Activated naive CD4-positive, alpha-beta T cell treated with anti-CD3 and anti-CD28 coated beads, Interleukin-2, amount 50 U/mL, for 24 hours (primary cell): ENCODE measurements around the gene IL36A.

Experiments used
- H3K27ac Mint-ChIP-seq: one replicate; pipeline ENCODE4 v1.8.0; 2021; ENCODE audit warnings: mild to moderate bottlenecking, mixed read lengths
- H3K27me3 Mint-ChIP-seq: one replicate; pipeline ENCODE4 v1.8.0; 2021; ENCODE audit warnings: mixed read lengths
- H3K36me3 Mint-ChIP-seq: one replicate; pipeline ENCODE4 v1.8.0; 2021; ENCODE audit warnings: mixed read lengths
- H3K4me1 Mint-ChIP-seq: one replicate; pipeline ENCODE4 v1.8.0; 2021; ENCODE audit warnings: mixed read lengths
- H3K4me3 Mint-ChIP-seq: one replicate; pipeline ENCODE4 v1.8.0; 2021; ENCODE audit warnings: mild to moderate bottlenecking, mixed read lengths
- H3K9me3 Mint-ChIP-seq: one replicate; pipeline ENCODE4 v1.8.0; 2021; ENCODE audit warnings: mixed read lengths

The IL36A gene

GRCh38 chr2:113054066-113054465 lies 48.8 kb downstream of the IL36A start:
- Mint-ChIP-seq H3K27ac (peak overlapping the region; percentile 61), H3K4me3 (no peak overlapping the region), H3K4me1 (peaks cover 23% of the 10 kb centered on the region), H3K36me3 (peaks cover 14% of the 10 kb centered on the region), H3K27me3 (no peaks in the 10 kb centered on the region), H3K9me3 (peaks cover 16% of the 10 kb centered on the region)

DNA sequence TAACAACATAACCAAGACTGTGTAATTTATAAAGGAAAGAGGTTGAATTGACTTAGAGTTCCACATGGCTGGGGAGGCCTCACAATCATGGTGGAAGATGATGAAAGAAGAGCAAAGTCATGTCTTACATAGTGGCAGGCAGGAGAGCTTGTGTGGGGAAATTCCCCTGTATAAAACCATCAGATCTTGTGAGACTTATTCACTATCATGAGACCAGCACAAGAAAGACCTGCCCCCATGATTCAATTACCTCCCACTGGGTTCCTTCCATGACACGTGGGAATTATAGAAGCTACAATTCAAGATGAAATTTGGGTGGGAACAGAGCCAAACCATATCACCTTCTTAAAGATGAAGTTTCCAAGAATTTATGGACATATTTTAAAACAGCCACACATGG lies 51.3 kb downstream of the IL36A start:
- Mint-ChIP-seq H3K9me3 (peaks cover 16% of the 10 kb centered on the region), H3K36me3 (peaks cover 14% of the 10 kb centered on the region), H3K27me3 (no peaks in the 10 kb centered on the region), H3K4me1 (peaks cover 23% of the 10 kb centered on the region), H3K4me3 (peak overlapping the region; percentile 19), H3K27ac (peak overlapping the region; percentile 87)

GRCh38 chr2:113057117-113057516 lies 51.9 kb downstream of the IL36A start:
- no peak overlapping the region for H3K4me3 Mint-ChIP-seq
- no peaks in the 10 kb centered on the region for H3K27me3 Mint-ChIP-seq
- peaks cover 23% of the 10 kb centered on the region for H3K4me1 Mint-ChIP-seq
- H3K27ac Mint-ChIP-seq: no peak overlapping the region
- peaks cover 14% of the 10 kb centered on the region for H3K36me3 Mint-ChIP-seq
- H3K9me3 Mint-ChIP-seq: peaks cover 16% of the 10 kb centered on the region
